AG04450 (cell line): ENCODE data around the gene CENPX. TPM values are rescaled to one million over a fixed set of nuclear protein-coding genes. Genes with fewer than 3 reads are reported as not detected.

ENCODE experiments used
- CTCF ChIA-PET: fragments of 300-600, 350-600 bp; formaldehyde crosslinking; extraction: SDS; loops from one replicate; lab custom pipeline; 2022; ENCODE audit warnings: antibody characterized with exemption, inconsistent platforms; lab: Charles Lee
- POLR2A ChIA-PET: fragments of 350-600 bp; formaldehyde crosslinking; extraction: SDS; loops from one replicate; lab custom pipeline; 2021; ENCODE audit warnings: antibody characterized with exemption, inconsistent platforms; lab: Yijun Ruan, JAX
- DNase-seq: peaks from one replicate; pipeline ENCODE4 v3.0.0-alpha.2; 2011; ENCODE audit warnings: low read depth, low spot score
- H3K27ac ChIP-seq: one replicate; pipeline ENCODE4 v1.5.1; 2012; ENCODE audit warnings: low read depth, low read length, control low read depth
- H3K27me3 ChIP-seq: one replicate; pipeline ENCODE4 v1.6.0; 2012; ENCODE audit warnings: low read length; ENCODE audit not compliant: control insufficient read depth, insufficient read depth
- H3K4me3 ChIP-seq: 2 replicates; pipeline ENCODE4 v1.5.1; 2011; ENCODE audit warnings: mild to moderate bottlenecking, low read depth, low read length, control low read depth
- H3K9me3 ChIP-seq: 2 replicates; pipeline ENCODE4 v1.5.1; 2012; ENCODE audit warnings: low read length; ENCODE audit not compliant: control insufficient read depth, insufficient read depth
- polyA plus RNA-seq: library from polyadenylated mRNA; depleted of rRNA; stranded (reverse); fragments of >200 nt; gene quantifications from 2 replicates; pipeline ENCODE4 v1.2.3, GENCODE V29; 2011
- TF ChIP-seq, protein P1 (sequence below): IDR thresholded peaks from 2 replicates; pipeline ENCODE4 v1.5.1; 2011; ENCODE audit warnings: low read depth, low read length, control low read depth, inconsistent platforms

Gene CENPX
- polyA plus RNA-seq, 1 experiment: 32.5 TPM

- CTCF ChIA-PET: no interaction called here
- no peak overlapping the region for H3K27ac ChIP-seq
- H3K27me3 ChIP-seq: no peaks in the 10 kb centered on the region
- H3K9me3 ChIP-seq: peaks cover 20% of the 10 kb centered on the region
- POLR2A ChIA-PET: no interaction called here
- TF ChIP-seq, protein P1, sequence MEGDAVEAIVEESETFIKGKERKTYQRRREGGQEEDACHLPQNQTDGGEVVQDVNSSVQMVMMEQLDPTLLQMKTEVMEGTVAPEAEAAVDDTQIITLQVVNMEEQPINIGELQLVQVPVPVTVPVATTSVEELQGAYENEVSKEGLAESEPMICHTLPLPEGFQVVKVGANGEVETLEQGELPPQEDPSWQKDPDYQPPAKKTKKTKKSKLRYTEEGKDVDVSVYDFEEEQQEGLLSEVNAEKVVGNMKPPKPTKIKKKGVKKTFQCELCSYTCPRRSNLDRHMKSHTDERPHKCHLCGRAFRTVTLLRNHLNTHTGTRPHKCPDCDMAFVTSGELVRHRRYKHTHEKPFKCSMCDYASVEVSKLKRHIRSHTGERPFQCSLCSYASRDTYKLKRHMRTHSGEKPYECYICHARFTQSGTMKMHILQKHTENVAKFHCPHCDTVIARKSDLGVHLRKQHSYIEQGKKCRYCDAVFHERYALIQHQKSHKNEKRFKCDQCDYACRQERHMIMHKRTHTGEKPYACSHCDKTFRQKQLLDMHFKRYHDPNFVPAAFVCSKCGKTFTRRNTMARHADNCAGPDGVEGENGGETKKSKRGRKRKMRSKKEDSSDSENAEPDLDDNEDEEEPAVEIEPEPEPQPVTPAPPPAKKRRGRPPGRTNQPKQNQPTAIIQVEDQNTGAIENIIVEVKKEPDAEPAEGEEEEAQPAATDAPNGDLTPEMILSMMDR: no peak
- no peak overlapping the region for H3K4me3 ChIP-seq
- DNase-seq: no peak
These were observed 30.9 kb downstream of the CENPX start for GRCh38 chr17:81991684-81992305.

DNA sequence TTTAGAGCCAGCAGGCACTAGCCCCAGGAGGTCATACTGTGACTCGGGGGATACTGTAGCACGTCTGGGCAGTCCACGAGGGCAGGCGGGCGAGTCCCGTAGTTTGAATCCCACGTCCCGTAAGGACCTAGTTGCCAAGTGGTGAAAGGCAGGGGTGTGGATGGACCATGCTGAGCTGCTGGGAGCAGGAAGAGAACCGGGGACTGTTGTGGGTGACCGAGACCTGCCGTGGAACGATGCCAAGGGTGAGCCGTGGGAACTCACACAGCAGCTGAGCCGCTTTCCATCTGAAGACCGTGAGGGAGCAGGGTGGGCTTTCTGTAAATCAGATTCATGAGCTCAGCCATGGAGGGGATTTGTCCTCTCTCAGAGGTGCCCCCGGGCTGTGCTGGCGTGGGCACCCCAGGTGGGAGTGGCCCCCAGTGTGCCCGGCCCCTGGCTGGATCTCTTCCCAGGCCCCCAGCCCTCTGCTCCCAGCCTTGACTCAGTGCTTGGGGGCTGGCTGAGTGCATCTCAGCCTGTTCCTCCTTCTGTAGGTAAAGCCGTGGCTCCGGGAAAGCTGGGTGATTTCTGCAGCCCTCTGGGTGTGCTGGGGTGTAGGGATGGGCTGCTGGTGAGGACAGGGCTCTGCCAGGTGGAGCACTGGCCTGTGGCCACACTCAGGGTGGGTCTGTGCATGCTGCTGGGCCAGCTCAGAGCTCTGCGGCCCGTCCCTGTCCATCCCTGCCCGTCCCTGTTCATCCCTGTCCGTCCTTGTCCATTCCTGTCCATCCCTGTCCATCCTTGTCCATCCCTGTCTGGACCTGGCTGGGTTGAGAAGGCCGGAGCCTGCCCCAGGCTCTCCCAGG is 31.6 kb downstream of the CENPX start:
- no peak overlapping the region for H3K27ac ChIP-seq
- CTCF ChIA-PET: no interaction called here
- no peak overlapping the region for H3K4me3 ChIP-seq
- peaks cover 16% of the 10 kb centered on the region for H3K9me3 ChIP-seq
- TF ChIP-seq, protein P1: no peak
- POLR2A ChIA-PET: interaction anchor here (0.7 kb wide), 1 partner anchor 24 kb away, joined by 3 read pairs; no protein-coding TSS in a partner anchor
- DNase-seq: no peak
- H3K27me3 ChIP-seq: no peaks in the 10 kb centered on the region

DNA sequence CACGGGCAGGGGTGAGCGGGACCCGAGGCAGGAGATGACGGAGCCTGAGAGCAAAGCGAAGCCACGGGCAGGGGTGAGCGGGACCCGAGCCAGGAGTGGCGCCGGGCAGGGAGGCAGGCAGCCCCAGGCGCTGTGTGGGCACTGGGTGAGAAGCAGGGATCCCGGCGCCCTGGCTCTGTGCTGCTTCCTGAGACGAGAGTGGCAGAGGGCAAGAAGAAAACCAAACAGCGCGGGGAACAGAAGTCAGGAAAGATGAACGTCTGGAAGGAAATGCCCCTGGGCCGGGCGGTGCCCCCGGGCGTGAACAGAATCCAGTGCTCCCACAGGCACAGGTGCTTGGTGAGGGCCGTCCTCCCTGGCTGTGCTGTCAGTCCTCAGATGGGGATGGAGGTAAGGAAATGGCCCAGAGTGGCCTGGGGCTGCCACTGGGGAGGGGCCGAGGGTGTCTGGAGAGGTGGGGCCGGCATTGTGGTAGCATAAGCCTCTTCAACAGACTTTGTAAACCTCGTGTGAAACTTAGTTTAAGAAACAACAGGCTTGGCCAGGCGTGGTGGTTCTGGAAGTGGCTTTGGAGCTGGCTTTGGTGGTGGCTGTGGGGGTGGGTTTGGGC is 35.4 kb downstream of the CENPX start:
- ChIA-PET CTCF (no interaction called here), POLR2A (no interaction called here)
- Histone ChIP-seq H3K27me3 (no peaks in the 10 kb centered on the region), H3K4me3 (no peak overlapping the region), H3K27ac (no peak overlapping the region), H3K9me3 (peaks cover 16% of the 10 kb centered on the region)
- TF ChIP-seq, protein P1: no peak
- DNase-seq: no peak

- Histone ChIP-seq H3K4me3 (no peak overlapping the region), H3K27ac (no peak overlapping the region), H3K27me3 (no peaks in the 10 kb centered on the region), H3K9me3 (peaks cover 16% of the 10 kb centered on the region)
- no peak for DNase-seq
- CTCF ChIA-PET: interaction anchor here (0.5 kb wide), 1 partner anchor 930 kb away, joined by 4 read pairs; no protein-coding TSS in a partner anchor
- TF ChIP-seq, protein P1: no peak
- POLR2A ChIA-PET: no interaction called here
These were observed 36.1 kb downstream of the CENPX start for GRCh38 chr17:81986606-81987005.
